Cardiac septum (tissue), 1 donor: Measurements from ENCODE around the gene NOL7. TPM values are rescaled to one million over a fixed set of nuclear protein-coding genes. Genes with fewer than 3 reads are reported as not detected.

Experiments
- DNase-seq: peaks from one replicate; pipeline ENCODE4 v3.0.0-alpha.2; 2020; ENCODE audit warnings: low spot score
- intact Hi-C: fragments of 100-400 bp; cut with DNase I; formaldehyde crosslinking; loops from one replicate; pipeline ENCODE4 v1.14.0; 2022
- total RNA-seq: library from RNA; stranded (reverse); fragmentation: NEBNext Ultra II Directional; extraction: Animal tissue kit (Norgen Biotek cat#: 25700); gene quantifications from one replicate; pipeline ENCODE4 v1.2.1, GENCODE V29; 2021
- donor health status: DM: no; HTN: no; CAD: no.

Gene NOL7
- total RNA-seq, 1 donor from 2014 or later = 50.5 TPM

- intact Hi-C loops = no loop called here
- no peak for DNase-seq
Observed at GRCh38 chr6:13590574-13591153, 24.5 kb upstream of the NOL7 start.

DNA sequence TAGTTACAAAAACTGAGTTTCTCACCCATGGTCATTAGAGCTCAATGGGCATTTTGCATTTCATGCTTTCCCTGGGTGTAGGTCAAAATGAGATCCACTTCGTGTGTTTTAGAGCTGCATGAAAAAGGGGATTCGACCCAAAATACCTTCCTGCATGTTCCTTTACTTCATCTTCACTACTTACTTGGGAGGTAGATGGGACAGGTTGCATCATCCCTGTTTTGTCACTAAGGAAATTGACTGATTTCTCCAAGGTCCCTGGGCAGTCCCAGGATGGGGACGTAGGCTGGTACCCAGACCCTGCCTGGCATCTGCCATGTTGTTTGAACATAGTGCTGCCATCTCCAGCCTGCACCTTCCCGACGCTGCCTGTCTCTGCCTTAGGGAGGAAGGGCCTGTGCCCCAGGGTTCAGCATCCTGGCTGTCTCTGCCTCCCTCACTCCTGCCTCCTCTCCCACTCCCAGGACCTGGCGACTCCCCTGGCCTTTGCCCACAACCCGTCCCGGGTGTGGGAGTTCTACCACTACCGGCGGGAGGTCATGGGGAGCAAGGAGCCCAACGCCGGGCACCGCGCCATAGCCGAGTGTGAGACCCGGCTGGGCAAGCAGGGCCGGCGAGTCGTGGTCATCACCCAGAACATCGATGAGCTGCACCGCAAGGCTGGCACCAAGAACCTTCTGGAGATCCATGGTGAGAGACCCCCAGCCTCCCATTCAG lies 23.8 kb upstream of the NOL7 start:
- intact Hi-C loops = no loop called here
- no peak for DNase-seq

DNA sequence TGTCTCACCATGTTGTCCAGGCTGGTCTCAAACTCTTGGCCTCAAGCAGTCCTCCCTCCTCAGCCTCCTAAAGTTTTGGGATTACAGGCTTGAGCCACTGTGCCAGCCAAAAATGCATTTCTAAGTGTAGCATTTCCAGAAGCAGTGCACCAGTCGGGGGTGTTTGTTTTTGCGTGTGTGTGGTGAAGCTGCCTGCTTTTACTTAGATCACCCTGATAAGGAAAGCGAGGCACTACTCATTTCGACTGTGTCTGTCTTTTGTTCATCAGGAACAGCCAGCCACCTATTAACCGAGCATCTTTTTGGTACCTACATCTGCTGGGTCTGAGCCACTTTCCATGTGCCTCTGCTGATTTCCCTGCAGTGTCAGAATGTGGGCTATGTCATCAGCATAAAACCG lies 22.0 kb upstream of the NOL7 start:
- no peak for DNase-seq
- intact Hi-C loops = no loop called here

GRCh38 chr6:13593720-13594119 lies 21.4 kb upstream of the NOL7 start:
- no peak for DNase-seq
- intact Hi-C loops = no loop called here

- DNase-seq = no peak
- intact Hi-C loops = no loop called here
Observed at GRCh38 chr6:13597073-13597472, 18.1 kb upstream of the NOL7 start.

DNA sequence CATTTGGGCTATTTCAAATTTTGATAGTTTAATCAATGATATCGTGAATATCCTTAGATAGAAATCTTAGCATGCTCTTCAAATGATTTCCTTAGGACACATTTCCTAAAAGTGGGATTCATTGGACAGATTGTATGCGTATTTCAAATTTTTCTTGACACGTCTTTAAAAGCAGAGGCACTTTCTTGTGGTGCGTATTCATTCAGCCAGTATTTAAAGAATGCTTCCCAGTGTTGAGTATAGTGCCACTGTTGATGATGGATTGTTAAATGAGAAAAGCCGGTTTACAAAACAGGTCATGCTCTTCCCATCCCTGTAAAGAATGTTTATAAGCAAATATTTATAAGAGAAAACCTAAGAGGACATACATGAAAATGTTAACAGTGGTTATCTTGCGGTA lies 15.1 kb upstream of the NOL7 start:
- no peak for DNase-seq
- intact Hi-C loops = no loop called here

DNA sequence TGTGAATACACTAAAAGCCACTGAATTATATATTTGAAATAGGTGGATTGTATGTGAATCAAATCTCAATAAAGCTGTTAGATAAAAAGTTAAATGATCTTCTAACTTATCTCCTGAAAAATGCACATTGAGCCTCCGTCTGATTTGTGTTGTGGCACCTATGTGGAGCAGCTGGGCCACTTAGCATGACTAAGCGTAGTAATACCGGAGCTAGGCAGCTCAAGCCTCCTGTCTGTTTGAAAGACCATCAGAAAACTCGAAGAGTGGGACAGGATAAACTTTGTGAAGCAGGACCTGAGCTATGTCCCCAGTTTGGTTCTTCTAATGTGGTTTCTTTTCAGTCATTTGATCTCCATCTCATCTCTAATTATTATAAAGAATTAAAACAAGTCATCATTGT lies 11.0 kb upstream of the NOL7 start:
- DNase-seq = no peak
- intact Hi-C loops = no loop called here

GRCh38 chr6:13604546-13605416 lies 10.4 kb upstream of the NOL7 start:
- intact Hi-C loops = no loop called here
- no peak for DNase-seq

DNA sequence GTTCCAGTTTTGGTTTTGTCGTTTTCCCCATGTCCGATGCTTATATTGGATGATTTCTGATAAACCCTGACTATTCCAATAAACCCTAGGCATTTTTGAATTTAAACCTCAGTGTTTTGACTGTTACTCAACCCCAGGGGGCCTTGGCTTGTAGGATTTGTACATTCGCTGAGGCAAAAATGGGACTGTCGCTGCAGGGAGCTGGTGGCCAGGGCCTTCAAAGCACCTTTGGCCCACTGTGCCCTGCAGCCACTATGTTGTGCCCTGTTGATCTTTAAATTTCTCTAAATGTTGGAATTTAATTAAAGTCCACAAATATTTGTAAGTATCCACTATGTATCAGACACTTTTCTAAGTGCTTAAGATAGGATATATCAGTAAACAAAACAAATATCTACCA lies 9.5 kb upstream of the NOL7 start:
- DNase-seq = no peak
- intact Hi-C loops = no loop called here

DNA sequence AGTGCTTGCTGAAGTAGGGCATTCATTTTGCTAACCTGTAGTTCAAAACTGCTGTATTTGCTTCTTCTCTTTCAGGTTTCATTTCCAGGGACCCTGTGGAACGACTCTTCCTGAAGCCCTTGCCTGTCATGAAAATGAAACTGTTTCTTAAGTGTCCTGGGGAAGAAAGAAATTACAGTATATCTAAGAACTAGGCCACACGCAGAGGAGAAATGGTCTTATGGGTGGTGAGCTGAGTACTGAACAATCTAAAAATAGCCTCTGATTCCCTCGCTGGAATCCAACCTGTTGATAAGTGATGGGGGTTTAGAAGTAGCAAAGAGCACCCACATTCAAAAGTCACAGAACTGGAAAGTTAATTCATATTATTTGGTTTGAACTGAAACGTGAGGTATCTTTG lies 3.4 kb upstream of the NOL7 start:
- intact Hi-C loops = loop anchor here (5.0 kb wide), 1 partner anchor 34 kb away; no protein-coding TSS in a partner anchor
- DNase-seq = no peak

DNA sequence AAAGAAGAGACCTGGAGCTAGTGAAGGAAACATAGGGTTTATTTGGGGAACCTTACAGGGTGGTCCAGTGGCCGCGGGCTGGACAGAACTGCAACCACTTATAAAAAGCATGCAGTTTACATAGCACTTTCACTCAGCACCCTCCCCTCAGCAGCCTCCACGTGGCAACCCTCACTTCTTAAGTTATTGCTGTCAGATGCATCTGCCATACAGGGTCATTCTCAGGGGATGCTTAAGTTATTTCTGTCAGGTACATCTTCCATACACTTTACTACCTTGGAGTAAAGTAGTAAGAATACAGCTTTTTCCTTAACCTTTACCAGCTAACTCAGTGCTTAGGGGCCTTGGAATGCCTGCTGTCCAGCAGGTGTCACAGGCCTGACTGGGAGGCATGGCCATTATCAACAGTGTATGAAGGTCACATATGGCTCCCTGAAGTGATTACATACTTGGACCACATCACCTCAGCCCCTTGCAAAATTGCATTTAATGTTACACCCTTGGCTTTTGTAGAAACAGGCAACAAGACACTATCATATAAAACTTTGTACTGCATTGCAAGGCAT lies 2.0 kb upstream of the NOL7 start:
- DNase-seq = no peak
- intact Hi-C loops = loop anchor here (5.0 kb wide), 1 partner anchor 36 kb away; no protein-coding TSS in a partner anchor

DNA sequence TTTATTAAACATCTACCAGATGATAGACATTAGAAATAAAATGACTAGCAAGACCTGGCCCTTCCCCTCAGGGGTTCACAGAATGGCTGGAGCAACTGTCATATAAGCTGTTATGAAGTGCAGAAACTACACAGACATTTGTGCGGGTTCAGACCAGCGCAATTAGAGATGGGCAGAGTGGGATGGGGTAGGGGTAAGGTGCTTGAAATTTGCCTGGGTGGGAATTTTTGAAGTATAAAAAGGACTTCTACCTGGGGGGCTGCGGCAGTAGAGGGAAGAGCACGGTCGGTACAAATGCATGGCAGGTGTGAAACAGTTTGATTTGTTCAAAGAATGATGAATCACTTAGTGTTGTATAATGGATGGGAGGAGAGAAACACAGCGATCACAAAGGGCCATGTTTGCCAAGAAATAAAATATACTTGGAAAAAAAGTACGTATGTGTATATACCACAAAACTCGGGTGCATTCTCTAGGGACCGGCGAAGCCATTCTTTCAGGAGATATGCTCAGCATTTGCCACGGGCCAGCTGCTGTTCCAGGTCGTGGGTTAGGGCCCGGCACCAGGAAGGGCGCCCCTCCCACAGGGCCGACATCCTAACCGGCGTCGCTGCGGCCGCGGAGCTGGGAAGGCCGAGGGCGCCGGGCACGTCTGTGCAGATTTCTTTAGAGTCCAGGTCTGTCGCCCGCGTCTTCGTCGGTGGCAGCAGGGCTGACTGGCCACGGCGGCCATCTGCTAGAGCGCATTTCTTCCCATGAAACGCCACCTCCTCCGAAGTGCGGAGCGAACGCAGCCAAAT lies 809 bp upstream of the NOL7 start:
- peak; percentile 78 for DNase-seq
- intact Hi-C loops = loop anchor here (2.0 to 5.0 kb wide), 2 partner anchors 37 to 96 kb away; partner anchors contain the start of gene RANBP9

DNA sequence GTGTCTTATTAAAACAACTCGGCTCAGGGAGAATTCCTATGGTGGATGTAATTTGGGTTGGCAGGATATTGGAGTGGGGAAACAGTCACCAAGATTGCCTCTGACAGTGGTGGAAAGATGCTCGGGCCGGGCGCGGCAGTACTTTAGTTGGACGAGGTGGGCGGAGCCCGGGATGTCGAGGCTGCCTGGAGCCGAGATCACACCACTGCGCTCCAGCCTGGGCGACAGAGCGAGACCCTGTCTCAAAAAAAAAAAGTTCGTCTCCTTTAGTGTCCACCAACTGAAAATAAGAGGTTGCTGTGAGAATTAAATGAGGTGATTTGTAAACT lies 621 bp downstream of the NOL7 start:
- intact Hi-C loops = loop anchor here (2.0 to 5.0 kb wide), 2 partner anchors 95 to 147 kb away; partner anchors contain the start of gene RANBP9
- no peak for DNase-seq

DNA sequence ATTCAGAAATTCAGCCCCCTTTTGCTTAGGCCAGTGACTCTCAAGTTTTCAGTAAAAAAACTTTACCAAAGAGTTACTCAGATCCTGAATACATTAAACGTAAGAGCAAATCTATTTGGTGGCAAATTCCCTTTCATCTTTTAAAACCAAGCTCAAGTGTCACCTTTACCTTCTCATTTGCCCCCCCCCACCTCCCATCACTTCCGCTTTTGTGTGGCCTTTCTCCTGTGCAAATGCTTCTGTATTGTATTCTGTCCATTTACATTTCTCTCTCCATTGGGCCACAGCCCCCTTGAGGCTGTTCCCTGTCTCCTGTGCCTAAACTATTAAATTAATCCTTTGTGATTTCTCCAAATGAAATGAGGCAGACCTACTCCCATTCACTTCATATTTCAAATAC lies 1.9 kb downstream of the NOL7 start:
- DNase-seq = no peak
- intact Hi-C loops = loop anchor here (5.0 kb wide), 1 partner anchor 145 kb away; no protein-coding TSS in a partner anchor

DNA sequence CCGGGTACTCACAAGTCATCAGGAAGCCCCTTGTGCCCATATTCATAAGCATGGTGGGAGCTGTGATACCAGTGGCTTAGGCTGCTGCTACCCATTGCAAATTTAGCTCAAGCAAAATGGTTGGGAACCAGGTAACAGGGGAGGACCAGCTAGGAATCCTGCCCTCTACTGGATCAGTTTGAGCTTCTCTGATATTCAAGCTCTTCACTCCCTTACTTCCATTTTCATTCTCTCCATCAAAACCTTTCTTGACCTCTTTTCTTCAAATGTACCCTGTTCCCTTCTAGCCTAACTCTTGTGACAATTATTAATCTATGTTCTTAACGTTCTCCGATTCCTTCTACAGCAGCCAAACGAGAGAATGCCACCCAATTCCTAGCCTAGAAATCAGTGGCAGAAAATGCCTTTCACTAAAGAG lies 9.7 kb downstream of the NOL7 start:
- no peak for DNase-seq
- intact Hi-C loops = no loop called here

GRCh38 chr6:13629459-13630116 lies 14.5 kb downstream of the NOL7 start:
- intact Hi-C loops = no loop called here
- no peak for DNase-seq

- intact Hi-C loops = no loop called here
- DNase-seq = no peak
Observed at GRCh38 chr6:13630499-13630898, 15.4 kb downstream of the NOL7 start.

- no peak for DNase-seq
- intact Hi-C loops = no loop called here
Observed at GRCh38 chr6:13633343-13633742, 18.2 kb downstream of the NOL7 start.
